GM19238 (cell line): Measurements from ENCODE around the gene ADAMTSL3.
"Not testable (repeated sequence)": the region's sequence is repeated elsewhere in the genome, so short reads cannot be mapped to it uniquely, and the experiment has no call there.

Experiments
- DNase-seq: peaks from one replicate; pipeline ENCODE4 v3.0.0; 2011; ENCODE audit warnings: low spot score; ENCODE audit not compliant: insufficient read length

ADAMTSL3 gene

GRCh38 chr15:83697716-83698115 is 43.8 kb downstream of the ADAMTSL3 start:
- no peak for DNase-seq

GRCh38 chr15:83698294-83698693 is 44.4 kb downstream of the ADAMTSL3 start:
- no peak for DNase-seq

- DNase-seq = no peak
These were observed 45.1 kb downstream of the ADAMTSL3 start for GRCh38 chr15:83699028-83699427.

GRCh38 chr15:83700082-83700481 is 46.2 kb downstream of the ADAMTSL3 start:
- DNase-seq = no peak

DNA sequence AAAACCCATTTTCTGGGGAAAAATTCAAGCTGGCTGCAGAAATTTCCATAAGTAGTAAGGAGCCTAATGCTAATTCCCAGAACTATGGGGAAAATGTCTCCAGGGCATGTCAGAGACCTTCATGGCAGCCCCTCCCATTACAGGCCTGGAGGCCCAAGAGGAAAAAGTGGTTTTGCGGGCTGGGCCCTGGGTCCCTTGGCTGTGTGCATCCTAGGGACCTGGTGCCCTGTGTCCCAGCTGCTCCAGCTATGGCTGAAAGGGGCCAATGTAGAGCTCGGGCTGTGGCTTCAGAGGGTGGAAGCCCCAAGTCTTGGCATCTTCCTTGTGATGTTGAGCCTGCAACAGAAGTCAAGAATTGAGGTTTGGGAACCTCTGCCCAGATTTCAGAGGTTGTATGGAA is 48.4 kb downstream of the ADAMTSL3 start:
- DNase-seq = not testable (repeated sequence)

DNA sequence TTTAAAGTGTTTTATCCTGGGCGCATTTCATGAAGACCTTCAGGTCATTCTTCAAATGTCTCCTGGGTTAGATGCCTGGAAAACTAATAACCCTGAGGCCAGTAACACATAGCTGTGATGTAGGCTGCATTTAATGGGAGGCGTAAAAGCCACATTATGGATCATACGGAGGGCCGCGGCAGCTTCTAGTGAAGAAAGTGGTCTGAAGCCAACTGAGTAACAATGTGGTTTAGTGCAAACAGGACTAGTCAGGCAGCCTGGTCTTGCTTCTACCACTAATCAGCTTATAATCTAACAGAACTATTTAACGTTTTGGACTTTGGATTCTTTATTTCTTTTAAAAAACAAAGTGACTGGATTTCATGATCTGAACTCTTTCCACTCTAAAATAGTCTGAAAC is 54.4 kb downstream of the ADAMTSL3 start:
- DNase-seq = no peak

- no peak for DNase-seq
These were observed 55.3 kb downstream of the ADAMTSL3 start for GRCh38 chr15:83709241-83709640.

GRCh38 chr15:83709811-83710210 is 55.9 kb downstream of the ADAMTSL3 start:
- DNase-seq = no peak

- no peak for DNase-seq
These were observed 56.5 kb downstream of the ADAMTSL3 start for GRCh38 chr15:83710452-83710851.

DNA sequence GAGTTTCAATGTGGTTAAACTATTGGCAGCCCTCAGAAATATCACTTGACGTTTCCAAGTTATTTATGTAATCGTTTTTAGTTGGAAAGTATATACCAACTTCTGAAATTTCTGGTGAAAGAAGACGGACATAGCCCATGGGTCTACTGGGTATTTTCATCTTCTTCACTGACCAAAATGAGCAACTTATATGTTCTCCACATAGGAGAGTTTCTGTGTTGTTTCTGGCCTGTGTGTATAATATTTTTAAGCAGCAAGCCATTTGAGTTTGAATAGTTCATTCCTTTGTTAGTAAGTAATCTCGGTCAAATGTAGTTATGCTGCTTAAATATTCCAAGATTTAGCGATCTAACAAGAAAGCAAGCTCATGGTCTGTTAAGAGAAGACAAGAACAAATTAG is 57.3 kb downstream of the ADAMTSL3 start:
- DNase-seq = no peak

- DNase-seq = no peak
These were observed 59.3 kb downstream of the ADAMTSL3 start for GRCh38 chr15:83713242-83713641.

- DNase-seq = no peak
These were observed 61.2 kb downstream of the ADAMTSL3 start for GRCh38 chr15:83714939-83715628.

DNA sequence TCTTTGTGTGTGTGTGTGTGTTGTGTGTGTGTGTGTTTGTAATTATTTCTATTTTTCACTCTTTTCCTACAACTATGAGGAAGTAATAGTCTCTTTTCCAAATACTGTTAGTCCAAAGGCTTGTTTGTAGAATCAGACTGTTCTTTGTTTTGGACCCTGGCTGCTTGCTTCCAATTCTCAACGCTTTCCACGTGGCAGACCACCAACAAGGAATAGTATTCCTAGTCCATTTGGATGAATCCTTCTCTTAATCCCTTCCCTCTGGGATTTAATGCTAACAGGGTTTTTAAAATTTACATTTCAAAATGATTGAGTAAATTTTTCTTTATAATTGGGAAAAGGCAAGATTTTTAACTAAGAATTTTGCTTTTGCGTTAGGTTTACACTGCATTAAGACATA is 62.7 kb downstream of the ADAMTSL3 start:
- no peak for DNase-seq

GRCh38 chr15:83717010-83717409 is 63.1 kb downstream of the ADAMTSL3 start:
- no peak for DNase-seq

DNA sequence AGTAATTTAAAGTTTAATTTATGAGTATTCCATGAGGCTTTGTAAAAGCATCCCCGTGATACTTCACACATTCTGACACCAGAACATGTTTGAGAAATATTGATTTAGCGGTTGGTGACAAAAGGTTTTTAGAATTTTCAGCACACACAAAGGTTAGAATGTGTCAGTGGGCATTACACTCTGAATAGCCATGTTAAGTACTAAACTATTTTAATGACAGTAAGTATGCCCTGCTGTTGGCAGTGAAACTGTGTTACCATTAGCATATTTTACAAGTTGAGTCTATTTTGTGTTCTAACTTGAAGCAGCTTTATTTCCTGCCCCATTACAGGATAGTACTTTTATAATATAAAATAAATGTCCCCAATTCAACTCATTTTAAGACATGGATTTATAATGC is 66.5 kb downstream of the ADAMTSL3 start:
- DNase-seq = no peak

DNA sequence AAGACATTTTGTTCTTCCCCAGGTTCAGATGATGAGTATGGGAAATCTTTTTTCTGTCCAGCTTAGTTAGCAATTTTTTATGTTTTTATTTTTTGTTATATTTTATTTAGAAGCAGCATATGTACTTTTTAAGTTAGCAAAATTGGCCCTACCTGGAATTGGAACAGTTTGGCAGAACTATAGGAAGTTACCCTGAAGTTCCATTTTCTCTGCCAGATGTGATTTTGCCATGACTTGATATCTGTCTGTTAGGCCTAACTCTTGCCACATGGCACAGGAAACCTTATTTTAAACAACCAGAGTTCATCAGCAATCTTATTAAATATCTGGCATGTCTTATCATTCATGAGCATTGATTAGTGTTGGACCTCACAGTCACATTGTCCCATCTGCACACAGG is 67.1 kb downstream of the ADAMTSL3 start:
- no peak for DNase-seq

- no peak for DNase-seq
These were observed 68.1 kb downstream of the ADAMTSL3 start for GRCh38 chr15:83721981-83722380.

DNA sequence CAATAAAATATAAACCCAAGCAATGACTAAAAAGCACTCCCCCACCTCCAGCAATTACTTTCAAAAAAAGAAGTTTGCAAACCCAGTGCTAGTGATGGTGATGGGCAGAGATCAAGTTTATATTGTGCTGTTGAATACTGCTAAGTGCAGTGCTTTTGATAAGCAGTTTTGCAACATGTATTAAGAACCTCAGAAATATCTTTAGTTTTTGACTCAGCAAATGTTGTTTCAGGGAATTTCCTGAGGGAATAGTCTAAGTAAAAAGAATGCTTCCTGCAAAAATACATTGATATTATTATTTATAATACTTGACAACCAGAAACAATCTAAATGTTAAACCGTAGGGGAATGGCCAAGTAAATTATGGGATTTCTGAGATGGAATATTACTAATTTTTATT is 69.3 kb downstream of the ADAMTSL3 start:
- no peak for DNase-seq

DNA sequence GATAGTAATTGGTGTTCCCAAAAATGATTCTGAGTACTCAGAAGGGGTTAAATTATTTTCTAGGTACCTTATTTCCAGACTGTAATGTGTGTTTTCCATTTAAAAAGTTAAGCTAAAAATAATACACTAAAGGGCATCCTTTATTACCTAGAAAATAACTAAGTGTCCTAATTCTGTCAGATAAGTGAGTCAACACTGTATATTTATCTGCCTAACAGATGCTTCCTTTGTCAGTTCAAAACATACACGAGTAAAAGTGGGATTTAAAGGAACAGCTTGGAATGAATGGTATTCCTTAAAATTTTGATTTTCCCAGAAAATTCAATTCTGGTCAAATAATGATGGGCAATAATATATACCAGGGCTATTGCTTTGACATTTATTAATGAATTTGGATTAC is 78.3 kb downstream of the ADAMTSL3 start:
- DNase-seq = no peak

DNA sequence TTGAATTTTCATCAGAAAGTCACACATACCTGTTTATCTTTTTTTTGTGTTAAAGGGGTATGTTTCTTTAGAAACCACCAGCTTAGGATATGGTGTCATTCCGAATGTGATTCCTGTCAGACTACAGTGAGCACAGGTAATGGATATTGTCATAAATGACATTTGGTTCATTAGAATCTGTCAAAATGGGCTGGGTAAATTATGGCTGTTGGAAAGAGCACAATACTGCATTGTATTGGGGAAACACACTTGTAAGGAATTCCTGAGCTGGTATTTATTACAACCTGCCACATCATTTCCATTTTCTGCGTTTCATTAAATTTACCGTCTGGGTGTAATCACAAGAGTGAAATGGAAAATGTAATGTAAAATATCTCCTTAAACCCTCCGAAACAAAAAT is 78.8 kb downstream of the ADAMTSL3 start:
- no peak for DNase-seq

DNA sequence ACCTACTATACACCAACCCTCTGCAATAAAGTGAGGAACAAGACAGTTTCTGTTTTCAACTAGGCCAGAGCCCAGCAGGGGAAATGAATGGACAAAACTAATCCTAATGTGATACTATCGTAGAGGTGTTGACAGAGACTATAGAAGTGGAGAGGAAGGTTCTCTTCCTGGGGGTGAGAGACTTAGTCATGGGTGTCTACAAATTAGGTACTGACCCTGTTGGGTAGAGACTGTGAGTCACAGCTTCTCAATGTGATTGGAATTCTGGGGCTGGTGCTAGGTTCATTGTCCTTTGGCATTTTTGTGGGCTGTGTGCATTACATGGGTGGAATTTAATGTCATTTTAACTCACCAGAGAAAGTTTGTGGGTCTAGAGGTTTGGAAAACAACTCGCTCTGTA is 79.3 kb downstream of the ADAMTSL3 start:
- no peak for DNase-seq

GRCh38 chr15:83733691-83734090 is 79.8 kb downstream of the ADAMTSL3 start:
- no peak for DNase-seq

- no peak for DNase-seq
These were observed 80.6 kb downstream of the ADAMTSL3 start for GRCh38 chr15:83734487-83734886.

GRCh38 chr15:83739629-83740028 is 85.7 kb downstream of the ADAMTSL3 start:
- DNase-seq = no peak
